Sigmoid colon (tissue), 7 donors: ENCODE data around the gene SLC6A6. TPM values are rescaled to one million over a fixed set of nuclear protein-coding genes. Genes with fewer than 3 reads are reported as not detected.

Experiments used
- DNase-seq: peaks from one replicate; pipeline ENCODE4 v3.0.0-alpha.2; 2019
- H3K27ac ChIP-seq, 4 donors: fragments of 200-600 bp; sonication (generic); one replicate each; pipeline ENCODE4 v1.5.1; 2016 to 2019; ENCODE audit warnings: mild to moderate bottlenecking in 1 of 4
- H3K27me3 ChIP-seq, 3 donors: fragments of 200-600 bp; sonication (generic); one replicate each; pipeline ENCODE4 v1.5.1; 2019; ENCODE audit warnings: mild to moderate bottlenecking in 1 of 3
- H3K36me3 ChIP-seq, 4 donors: fragments of 200-600 bp; sonication (generic); one replicate each; pipeline ENCODE4 v1.5.1; 2016 to 2019
- H3K4me1 ChIP-seq, 4 donors: fragments of 200-600 bp; sonication (generic); one replicate each; pipeline ENCODE4 v1.5.1; 2017 to 2019
- H3K4me3 ChIP-seq, 4 donors: fragments of 200-600 bp; sonication (generic); one replicate each; pipeline ENCODE4 v1.5.1; 2017 to 2019; ENCODE audit warnings: mild to moderate bottlenecking in 2 of 4, moderate library complexity in 1 of 4
- H3K9me3 ChIP-seq, 4 donors: fragments of 200-600 bp in 3 of 4; sonication (generic) in 3 of 4; one replicate each; pipeline versions ENCODE4 v1.5.1 to v1.6.1; 2013 to 2019
- EP300 ChIP-seq, 4 donors: sonication (generic); formaldehyde crosslinking; IDR thresholded peaks; one replicate each; pipeline ENCODE4 v1.6.1; 2017; ENCODE audit warnings: antibody characterized with exemption in 4 of 4
- POLR2A ChIP-seq, 2 donors: fragments of 450-650 bp; IDR thresholded peaks; one replicate each; pipeline ENCODE4 v1.6.1; 2016; ENCODE audit warnings: antibody characterized with exemption in 2 of 2, mild to moderate bottlenecking in 2 of 2, moderate library complexity in 2 of 2
- POLR2AphosphoS5 ChIP-seq, 4 donors: sonication (generic); formaldehyde crosslinking; IDR thresholded peaks; one replicate each; pipeline ENCODE4 v1.6.1; 2017; ENCODE audit warnings: antibody characterized with exemption in 4 of 4
- WGBS, 2 donors: extraction: QIAGEN DNeasy Blood & Tissue Kit; methylation state at CpG; one replicate each; pipeline ENCODE4 v1.1.7; 2013; 5-methylcytosine and 5-hydroxymethylcytosine counted together
- intact Hi-C: fragments of 100-400 bp; cut with DNase I; formaldehyde crosslinking; loops from one replicate; pipeline ENCODE4 v1.15.1; 2023
- polyA plus RNA-seq, 3 donors: library from polyadenylated mRNA; stranded (reverse); fragments of 200-250 nt; gene quantifications; one replicate each; pipeline ENCODE4 v1.2.3, GENCODE V29; 2013
- total RNA-seq, 4 donors: library from RNA; depleted of rRNA; stranded (reverse); fragments of >200 nt; gene quantifications; one replicate each; pipeline ENCODE4 v1.1.0, GENCODE V29; 2016
- TF ChIP-seq, protein P1 (sequence below), 4 experiments: fragments of 450-650 bp in 3 of 4; fragments of 200-600 bp in 1 of 4; IDR thresholded peaks; one replicate each; pipeline ENCODE4 v1.5.1; 2016 to 2019; ENCODE audit warnings: antibody characterized with exemption in 4 of 4, mild to moderate bottlenecking in 3 of 4, moderate library complexity in 2 of 4
- donor health status: healthy with polysubstance abuse.
- donor health status: Bipolar disorder and iron deficiency.
- donor health status: healthy.

Gene SLC6A6
- total and polyA plus RNA-seq, 7 donors, result 2.3 to 19.1 (median 8.4) TPM

- WGBS, 2 donors, result 94 to 95% methylated on average over 23 of the region's 23 CpGs
- intact Hi-C loops, result loop anchor here (10.0 kb wide), 1 partner anchor 572 kb away; no protein-coding TSS in a partner anchor
- H3K36me3 ChIP-seq, result peaks cover 0 to 9% (median 0%) of the 10 kb centered on the region in 4 donors
These were observed 63.9 kb downstream of the SLC6A6 start for GRCh38 chr3:14466179-14466903.

DNA sequence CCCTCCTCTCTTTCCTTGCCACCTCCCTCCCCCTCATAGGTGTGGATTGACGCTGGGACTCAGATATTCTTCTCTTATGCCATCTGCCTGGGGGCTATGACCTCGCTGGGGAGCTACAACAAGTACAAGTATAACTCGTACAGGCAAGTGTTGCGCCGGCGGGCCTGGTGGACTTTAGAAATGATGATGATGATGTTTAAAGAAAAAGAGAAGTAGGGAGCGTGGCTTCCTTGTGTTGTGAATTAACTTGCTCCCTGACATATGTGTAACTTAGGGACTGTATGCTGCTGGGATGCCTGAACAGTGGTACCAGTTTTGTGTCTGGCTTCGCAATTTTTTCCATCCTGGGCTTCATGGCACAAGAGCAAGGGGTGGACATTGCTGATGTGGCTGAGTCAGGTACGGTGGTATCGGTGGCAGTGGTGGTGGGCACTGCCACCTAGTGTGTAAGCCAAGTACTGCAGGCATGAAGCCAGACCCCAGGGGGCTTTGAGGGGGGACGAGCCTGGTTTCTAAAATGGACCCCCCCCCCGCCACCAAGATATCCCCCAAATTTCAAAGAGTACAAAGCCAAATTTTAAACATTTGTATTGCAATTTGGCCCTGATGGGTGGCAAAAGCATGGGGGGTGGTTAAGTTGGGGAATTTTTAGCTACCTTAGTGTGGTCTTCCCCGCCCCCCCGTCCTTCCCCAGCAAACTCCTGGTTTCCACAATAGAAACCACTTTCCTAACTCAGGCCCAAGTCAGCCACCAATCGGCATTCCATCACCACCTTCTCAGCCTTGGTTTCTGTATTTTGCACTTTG lies 65.6 kb downstream of the SLC6A6 start:
- Histone ChIP-seq H3K4me1 (peaks cover 0 to 5% (median 2%) of the 10 kb centered on the region in 4 donors), H3K27me3 (no peaks in the 10 kb centered on the region), H3K4me3 (no peak overlapping the region), H3K36me3 (peaks cover 0 to 9% (median 0%) of the 10 kb centered on the region in 4 donors), H3K27ac (no peak overlapping the region), H3K9me3 (no peaks in the 10 kb centered on the region)
- no peak for DNase-seq
- 59 to 63% methylated on average over 15 of the region's 15 CpGs for WGBS, 2 donors
- intact Hi-C loops, result loop anchor here (1.0 to 10.0 kb wide), 3 partner anchors 207 to 573 kb away; no protein-coding TSS in a partner anchor
- no peak for TF ChIP-seq POLR2A (IDR thresholded peaks at IDR 0.05)
- TF ChIP-seq, protein P1, sequence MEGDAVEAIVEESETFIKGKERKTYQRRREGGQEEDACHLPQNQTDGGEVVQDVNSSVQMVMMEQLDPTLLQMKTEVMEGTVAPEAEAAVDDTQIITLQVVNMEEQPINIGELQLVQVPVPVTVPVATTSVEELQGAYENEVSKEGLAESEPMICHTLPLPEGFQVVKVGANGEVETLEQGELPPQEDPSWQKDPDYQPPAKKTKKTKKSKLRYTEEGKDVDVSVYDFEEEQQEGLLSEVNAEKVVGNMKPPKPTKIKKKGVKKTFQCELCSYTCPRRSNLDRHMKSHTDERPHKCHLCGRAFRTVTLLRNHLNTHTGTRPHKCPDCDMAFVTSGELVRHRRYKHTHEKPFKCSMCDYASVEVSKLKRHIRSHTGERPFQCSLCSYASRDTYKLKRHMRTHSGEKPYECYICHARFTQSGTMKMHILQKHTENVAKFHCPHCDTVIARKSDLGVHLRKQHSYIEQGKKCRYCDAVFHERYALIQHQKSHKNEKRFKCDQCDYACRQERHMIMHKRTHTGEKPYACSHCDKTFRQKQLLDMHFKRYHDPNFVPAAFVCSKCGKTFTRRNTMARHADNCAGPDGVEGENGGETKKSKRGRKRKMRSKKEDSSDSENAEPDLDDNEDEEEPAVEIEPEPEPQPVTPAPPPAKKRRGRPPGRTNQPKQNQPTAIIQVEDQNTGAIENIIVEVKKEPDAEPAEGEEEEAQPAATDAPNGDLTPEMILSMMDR (IDR thresholded peaks at IDR 0.05), result peak; percentile 77 to 99 (median 93)

More at GRCh38 chr3:14466179-14466903, 63.9 kb downstream of the SLC6A6 start:
- no peak for DNase-seq
- Histone ChIP-seq H3K4me3 (no peak overlapping the region), H3K4me1 (peaks cover 0 to 6% (median 3%) of the 10 kb centered on the region in 4 donors), H3K27ac (no peak overlapping the region), H3K9me3 (no peaks in the 10 kb centered on the region), H3K27me3 (no peaks in the 10 kb centered on the region)
- TF ChIP-seq, protein P1 (IDR thresholded peaks at IDR 0.05), result no peak
- TF ChIP-seq POLR2AphosphoS5 (IDR thresholded peaks at IDR 0.05) (no peak), EP300 (IDR thresholded peaks at IDR 0.05) (no peak), POLR2A (IDR thresholded peaks at IDR 0.05) (no peak)

- Histone ChIP-seq H3K36me3 (peaks cover 0 to 3% (median 0%) of the 10 kb centered on the region in 4 donors), H3K4me1 (peaks cover 0 to 9% (median 4%) of the 10 kb centered on the region in 4 donors), H3K9me3 (no peaks in the 10 kb centered on the region), H3K27me3 (no peaks in the 10 kb centered on the region), H3K27ac (no peak overlapping the region), H3K4me3 (no peak overlapping the region)
- intact Hi-C loops, result loop anchor here (1.0 to 10.0 kb wide), 3 partner anchors 207 to 574 kb away; no protein-coding TSS in a partner anchor
- TF ChIP-seq POLR2A (IDR thresholded peaks at IDR 0.05) (no peak), EP300 (IDR thresholded peaks at IDR 0.05) (no peak), POLR2AphosphoS5 (IDR thresholded peaks at IDR 0.05) (no peak)
- TF ChIP-seq, protein P1 (IDR thresholded peaks at IDR 0.05), result no peak
- no peak for DNase-seq
- WGBS, 2 donors, result 88 to 94% methylated on average over 13 of the region's 13 CpGs
These were observed 66.2 kb downstream of the SLC6A6 start for GRCh38 chr3:14468621-14468981.

- intact Hi-C loops, result no loop called here
- no peak for DNase-seq
- no peaks in the 10 kb centered on the region for H3K27me3 ChIP-seq
- 92 to 93% methylated on average over 12 of the region's 12 CpGs for WGBS, 2 donors
- no peak overlapping the region for H3K27ac ChIP-seq
- no peaks in the 10 kb centered on the region for H3K9me3 ChIP-seq
- H3K4me1 ChIP-seq, result peaks cover 0 to 11% (median 4%) of the 10 kb centered on the region in 4 donors
- H3K4me3 ChIP-seq, result no peak overlapping the region
- no peak for TF ChIP-seq POLR2A (IDR thresholded peaks at IDR 0.05)
- no peak for TF ChIP-seq EP300 (IDR thresholded peaks at IDR 0.05)
- no peak for TF ChIP-seq POLR2AphosphoS5 (IDR thresholded peaks at IDR 0.05)
- TF ChIP-seq, protein P1 (IDR thresholded peaks at IDR 0.05), result no peak
- no peaks in the 10 kb centered on the region for H3K36me3 ChIP-seq
These were observed 68.1 kb downstream of the SLC6A6 start for GRCh38 chr3:14470461-14470860.
